Occipital lobe (tissue), 2 donors: ENCODE data around the gene IAH1. TPM values are rescaled to one million over a fixed set of nuclear protein-coding genes. Genes with fewer than 3 reads are reported as not detected.
A peak's percentile ranks its signal among the peaks of the same experiment; 100 is the strongest.
"Not testable (repeated sequence)": the region's sequence is repeated elsewhere in the genome, so short reads cannot be mapped to it uniquely, and the experiment has no call there.

Experiments used
- DNase-seq: peaks from one replicate; lab custom pipeline; 2025; lab: John Stamatoyannopoulos, UW
- total RNA-seq: library from RNA; depleted of rRNA; stranded (reverse); fragments of >200 nt; gene quantifications from one replicate; pipeline ENCODE4 v1.2.3, GENCODE V29; 2014

IAH1 gene
- total RNA-seq, 1 donor from 2014 or later = 78.1 TPM

GRCh38 chr2:9473308-9473984 is 905 bp upstream of the IAH1 start:
- DNase-seq = no peak

DNA sequence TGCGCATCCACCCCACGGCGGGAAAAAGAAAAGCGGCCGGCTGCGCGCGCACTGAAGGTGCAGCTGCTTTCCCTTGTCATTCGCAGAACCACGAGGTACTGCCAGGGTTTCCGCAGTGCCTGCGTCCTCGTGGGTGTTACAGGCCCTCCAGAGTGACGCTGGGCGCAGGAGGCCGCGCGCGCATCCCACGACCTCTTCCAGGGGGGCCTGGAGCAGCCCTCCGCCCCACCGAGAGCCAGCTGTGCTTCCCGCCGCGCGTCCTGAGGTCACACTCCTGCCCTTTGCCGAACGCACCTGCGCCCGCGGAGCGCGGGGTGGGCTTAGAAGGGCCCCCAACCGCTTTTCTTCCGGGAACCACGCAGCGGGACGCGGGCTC is 378 bp upstream of the IAH1 start:
- DNase-seq = peak; percentile 59

GRCh38 chr2:9477914-9478313 is 3.6 kb downstream of the IAH1 start:
- DNase-seq = no peak

GRCh38 chr2:9478526-9478925 is 4.2 kb downstream of the IAH1 start:
- no peak for DNase-seq

DNA sequence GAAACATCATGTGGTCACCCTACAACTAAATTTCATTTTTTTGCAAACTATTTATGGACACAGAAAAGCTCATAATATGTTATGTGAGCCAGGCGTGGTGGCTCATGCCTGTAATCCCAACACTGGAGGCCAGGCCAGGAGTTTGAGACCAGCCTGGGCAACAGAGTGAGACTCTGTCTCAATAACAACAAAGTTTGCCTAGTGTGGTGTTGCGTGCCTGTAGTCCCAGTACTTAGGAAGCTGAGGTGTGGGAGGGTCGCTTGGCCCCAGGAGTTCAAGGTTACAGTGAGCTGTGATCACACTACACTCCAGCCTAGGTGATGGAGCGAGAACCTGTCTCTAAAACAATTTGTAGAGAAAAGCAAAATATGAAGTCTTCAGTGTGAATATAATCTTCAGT is 5.8 kb downstream of the IAH1 start:
- no peak for DNase-seq

DNA sequence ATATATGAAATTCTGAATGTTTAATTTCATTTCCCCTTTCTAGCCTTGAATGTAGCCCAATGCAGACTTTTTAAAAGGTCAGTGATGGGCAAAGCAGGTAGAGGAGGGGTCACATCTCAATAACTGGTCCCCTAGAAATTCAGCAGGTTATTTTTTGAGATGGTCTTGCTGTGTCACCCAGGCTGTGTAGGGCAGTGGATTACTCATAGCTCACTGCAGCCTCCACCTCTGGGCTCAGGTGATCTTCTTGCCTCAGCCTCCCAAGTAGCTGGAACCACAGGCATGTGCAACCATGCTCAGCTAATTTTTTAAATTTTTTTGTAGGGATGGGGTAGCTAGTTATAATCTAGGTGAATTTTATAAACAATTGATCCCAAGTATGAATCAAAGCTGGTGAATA is 8.8 kb downstream of the IAH1 start:
- DNase-seq = no peak

DNA sequence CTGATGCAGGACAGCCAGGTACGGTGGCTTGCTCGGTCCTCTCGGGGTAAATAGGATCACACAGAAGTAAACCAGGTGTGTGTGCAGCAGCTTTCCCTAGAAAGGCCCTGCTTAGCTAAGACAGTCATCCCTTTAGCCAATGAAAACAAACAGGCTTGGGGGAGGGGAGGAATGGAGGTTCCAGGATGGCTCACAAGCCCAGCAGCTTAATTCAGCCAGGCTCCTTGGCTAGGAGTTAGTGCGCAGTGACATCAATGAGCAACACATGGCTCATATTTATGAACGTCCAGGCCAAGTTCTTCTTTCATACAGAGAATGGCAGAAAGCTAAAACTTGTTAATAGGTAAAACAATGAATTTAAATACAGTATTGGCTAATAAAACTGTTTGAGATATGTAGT is 10.2 kb downstream of the IAH1 start:
- DNase-seq = no peak

GRCh38 chr2:9488583-9489547 is 14.5 kb downstream of the IAH1 start:
- DNase-seq = no peak

DNA sequence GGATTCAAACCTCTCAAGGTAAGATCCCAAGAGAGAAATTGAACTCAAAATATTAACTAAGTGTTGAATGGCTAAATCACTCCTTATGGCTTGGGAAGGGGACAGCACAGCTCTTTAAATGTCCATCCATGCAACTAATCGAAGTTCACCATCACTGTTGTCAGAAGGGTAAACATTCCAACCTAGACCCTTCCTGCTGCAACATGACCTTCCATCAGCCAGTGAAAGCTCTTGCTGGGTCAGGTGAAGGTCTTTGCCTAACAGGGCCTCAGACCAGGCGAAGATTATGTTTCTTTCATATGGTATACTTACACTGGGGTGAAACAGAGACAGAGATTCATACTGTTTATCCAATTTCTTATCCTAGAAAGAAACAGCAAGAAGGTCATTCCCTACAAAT is 16.4 kb downstream of the IAH1 start:
- DNase-seq = no peak

- DNase-seq = no peak
These were observed 18.6 kb downstream of the IAH1 start for GRCh38 chr2:9492927-9493326.

GRCh38 chr2:9493478-9493877 is 19.1 kb downstream of the IAH1 start:
- no peak for DNase-seq

DNA sequence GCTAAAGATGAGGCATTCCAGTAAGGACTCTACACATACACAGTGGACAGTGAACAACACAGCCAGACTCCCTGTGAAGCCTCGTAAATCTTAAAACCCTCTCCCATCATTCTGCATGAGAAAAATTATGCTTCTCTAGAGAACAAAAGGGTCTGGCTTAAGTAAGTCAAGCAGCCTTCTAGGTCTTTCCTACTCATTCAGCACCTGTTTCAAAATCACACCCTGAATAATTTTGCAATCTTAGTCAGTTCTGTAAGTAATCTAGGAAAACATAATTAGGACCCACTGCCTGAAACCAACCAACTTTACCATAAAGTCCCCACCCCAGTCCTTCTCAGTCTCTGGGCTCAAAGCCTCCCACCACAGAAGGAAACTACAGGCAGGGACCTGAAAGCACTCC is 19.7 kb downstream of the IAH1 start:
- DNase-seq = no peak

DNA sequence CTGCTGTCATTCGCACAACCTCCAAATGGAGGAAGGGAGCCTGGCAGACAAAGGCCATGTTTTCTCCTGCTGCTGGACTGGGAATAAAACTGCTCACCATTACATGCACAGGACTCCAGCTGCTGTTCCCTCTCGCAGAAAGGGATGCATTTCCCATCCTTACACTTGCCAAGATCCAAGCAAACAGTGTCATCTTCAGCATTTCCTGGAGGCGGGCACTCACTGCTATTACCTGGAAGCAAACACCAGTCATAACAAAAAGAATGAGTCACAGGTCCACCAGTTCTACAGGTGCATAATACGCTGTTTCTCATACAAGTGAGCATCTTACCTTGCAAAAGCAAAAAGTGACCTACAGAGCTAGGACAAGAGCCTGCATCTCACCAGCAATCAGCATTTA is 22.7 kb downstream of the IAH1 start:
- DNase-seq = no peak

DNA sequence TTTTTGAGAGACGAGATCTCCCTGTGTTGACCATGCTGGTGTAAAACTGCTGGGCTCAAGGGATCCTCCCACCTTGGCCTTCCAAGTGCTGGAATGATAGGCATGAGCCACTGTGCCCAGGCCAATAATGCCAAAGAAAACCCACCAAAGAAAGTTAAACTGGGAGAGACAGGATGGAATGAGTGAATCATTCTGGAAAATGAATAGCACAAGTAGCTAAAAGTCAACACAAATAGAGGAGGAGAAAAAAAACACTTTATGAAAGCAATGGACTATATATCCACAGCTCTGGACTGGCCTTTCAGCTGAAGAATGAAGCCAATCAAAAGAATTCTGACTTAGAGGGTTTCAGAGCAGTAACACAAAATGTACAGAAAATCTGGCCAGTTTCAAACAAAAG is 23.9 kb downstream of the IAH1 start:
- no peak for DNase-seq

DNA sequence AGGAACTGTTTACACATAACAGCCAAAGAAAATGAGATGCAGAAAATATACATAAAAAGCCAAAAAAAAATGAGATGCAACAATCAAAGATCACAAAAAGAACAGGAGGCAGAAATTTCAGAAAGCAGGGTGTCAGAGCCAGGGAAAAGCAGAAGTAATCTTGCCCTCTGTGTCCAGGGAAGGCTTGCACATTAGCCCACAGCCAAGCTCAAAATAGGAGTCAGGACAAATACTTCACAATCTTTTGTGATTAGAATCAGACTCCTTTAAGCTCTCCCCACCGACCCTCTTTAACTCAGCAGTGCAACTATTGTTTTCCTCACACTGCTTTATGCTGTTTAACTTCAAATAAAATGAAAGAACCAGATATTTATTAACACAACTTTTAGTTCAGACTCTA is 34.6 kb downstream of the IAH1 start:
- DNase-seq = no peak

GRCh38 chr2:9513946-9514345 is 39.6 kb downstream of the IAH1 start:
- not testable (repeated sequence) for DNase-seq

- no peak for DNase-seq
These were observed 42.9 kb downstream of the IAH1 start for GRCh38 chr2:9517118-9517782.

DNA sequence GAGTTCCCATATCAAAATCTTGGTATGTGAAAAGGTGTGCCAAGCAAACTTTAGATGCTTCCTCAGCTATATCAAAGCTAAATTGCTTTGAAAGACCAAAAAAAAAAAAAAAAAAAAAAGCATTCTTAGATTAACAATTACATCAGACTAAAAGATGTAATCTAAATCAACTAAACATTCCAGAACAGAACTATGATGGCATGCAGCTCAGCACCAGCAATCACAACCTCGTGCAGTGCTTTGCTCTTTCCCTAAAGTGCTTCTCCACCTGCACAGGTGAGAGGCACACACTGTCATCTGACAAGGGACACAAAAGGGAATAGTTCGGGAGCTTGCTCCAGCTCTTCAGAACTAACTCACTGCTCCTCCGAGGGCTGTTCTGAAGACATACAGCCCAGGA is 43.8 kb downstream of the IAH1 start:
- no peak for DNase-seq

DNA sequence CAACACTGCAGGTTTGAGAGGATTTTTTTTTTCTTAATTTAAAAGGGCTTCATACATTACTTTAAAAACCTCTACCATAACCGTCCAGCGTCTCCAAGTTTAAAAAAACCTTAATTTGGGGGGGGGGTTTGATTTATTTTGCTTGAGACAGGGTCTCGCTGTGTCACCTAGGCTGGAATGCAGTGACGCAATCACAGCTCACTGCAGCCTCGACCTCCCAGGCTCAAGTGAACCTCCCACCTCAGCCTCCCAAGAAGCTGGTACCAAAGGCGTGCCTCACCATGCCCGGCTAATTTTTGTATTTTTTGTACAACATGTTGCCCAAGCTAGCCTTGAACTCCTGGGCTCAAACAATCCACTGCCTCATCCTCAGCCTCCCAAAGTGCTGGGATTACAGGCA is 44.4 kb downstream of the IAH1 start:
- no peak for DNase-seq

GRCh38 chr2:9519250-9519649 is 44.9 kb downstream of the IAH1 start:
- DNase-seq = no peak

DNA sequence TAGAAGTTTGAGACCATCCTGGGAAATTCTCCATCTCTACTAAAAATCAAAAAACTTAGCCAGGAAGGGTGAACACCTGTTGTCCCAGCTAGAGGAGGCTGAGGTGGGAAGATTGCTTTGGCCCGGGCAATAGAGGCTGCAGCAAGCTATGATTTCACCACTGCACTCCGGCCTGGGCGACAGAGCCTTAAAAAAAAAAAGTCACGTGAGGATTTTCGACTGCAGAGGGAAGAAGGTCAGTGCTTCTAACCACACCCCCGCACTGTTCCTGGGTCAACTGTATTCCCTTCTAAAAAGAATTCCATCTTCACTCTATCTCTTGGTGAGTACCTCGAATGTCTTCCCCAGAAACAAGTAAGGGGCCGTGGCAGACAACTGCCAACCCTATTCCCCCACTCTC is 49.9 kb downstream of the IAH1 start:
- DNase-seq = no peak

GRCh38 chr2:9525266-9525665 is 50.9 kb downstream of the IAH1 start:
- no peak for DNase-seq
